GM18499 (cell line): ENCODE results near the gene ZBTB47.

Experiments
- ATAC-seq: cut with Tn5 transposase; IDR thresholded peaks from one replicate; pipeline ENCODE4 v1.9.1; 2021; ENCODE audit warnings: moderate number of reproducible peaks; ENCODE audit not compliant: insufficient read depth, unreplicated experiment

ZBTB47 gene

GRCh38 chr3:42696356-42697288, 43.1 kb downstream of the ZBTB47 start:
- ATAC-seq = no peak

- ATAC-seq = no peak
These were observed 44.0 kb downstream of the ZBTB47 start for GRCh38 chr3:42697289-42698051.

DNA sequence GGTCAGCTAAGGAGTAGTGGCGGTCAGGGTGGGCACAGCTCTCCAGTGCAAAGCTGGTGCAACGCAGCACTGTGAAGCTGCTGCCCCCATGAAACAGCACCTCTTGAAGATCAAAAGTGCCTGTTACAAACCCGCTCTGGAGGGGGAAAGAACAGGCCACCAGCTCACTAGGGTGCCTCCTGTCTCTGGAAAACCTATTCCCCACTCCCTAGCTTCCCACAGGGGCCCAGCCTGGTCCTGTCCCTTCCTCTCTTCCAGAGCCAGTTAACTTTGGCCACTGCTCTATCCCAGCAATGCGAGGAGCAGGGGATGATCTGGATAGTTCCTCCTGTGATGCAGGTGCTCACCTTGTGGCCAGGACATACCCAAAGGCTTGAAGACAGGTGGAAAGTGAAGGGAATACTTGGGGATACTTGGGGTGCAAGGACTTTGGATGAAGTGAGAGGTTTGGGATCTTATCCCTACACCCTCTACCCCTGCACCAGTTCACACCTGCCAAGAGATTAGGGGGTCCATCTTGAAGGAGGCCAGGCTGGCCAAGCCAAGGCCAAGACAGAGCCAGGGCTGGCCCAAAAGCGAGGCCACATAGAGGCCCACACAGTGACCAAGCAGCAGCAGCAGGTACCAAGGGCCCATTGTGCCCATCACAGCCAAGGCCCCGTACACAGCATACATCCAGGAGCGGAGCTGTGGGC, 44.9 kb downstream of the ZBTB47 start:
- no peak for ATAC-seq

GRCh38 chr3:42698911-42699230, 45.4 kb downstream of the ZBTB47 start:
- ATAC-seq = no peak

GRCh38 chr3:42699511-42699971, 46.0 kb downstream of the ZBTB47 start:
- ATAC-seq = no peak

- ATAC-seq = no peak
These were observed 47.1 kb downstream of the ZBTB47 start for GRCh38 chr3:42700366-42701288.

- ATAC-seq = no peak
These were observed 48.0 kb downstream of the ZBTB47 start for GRCh38 chr3:42701371-42702065.

DNA sequence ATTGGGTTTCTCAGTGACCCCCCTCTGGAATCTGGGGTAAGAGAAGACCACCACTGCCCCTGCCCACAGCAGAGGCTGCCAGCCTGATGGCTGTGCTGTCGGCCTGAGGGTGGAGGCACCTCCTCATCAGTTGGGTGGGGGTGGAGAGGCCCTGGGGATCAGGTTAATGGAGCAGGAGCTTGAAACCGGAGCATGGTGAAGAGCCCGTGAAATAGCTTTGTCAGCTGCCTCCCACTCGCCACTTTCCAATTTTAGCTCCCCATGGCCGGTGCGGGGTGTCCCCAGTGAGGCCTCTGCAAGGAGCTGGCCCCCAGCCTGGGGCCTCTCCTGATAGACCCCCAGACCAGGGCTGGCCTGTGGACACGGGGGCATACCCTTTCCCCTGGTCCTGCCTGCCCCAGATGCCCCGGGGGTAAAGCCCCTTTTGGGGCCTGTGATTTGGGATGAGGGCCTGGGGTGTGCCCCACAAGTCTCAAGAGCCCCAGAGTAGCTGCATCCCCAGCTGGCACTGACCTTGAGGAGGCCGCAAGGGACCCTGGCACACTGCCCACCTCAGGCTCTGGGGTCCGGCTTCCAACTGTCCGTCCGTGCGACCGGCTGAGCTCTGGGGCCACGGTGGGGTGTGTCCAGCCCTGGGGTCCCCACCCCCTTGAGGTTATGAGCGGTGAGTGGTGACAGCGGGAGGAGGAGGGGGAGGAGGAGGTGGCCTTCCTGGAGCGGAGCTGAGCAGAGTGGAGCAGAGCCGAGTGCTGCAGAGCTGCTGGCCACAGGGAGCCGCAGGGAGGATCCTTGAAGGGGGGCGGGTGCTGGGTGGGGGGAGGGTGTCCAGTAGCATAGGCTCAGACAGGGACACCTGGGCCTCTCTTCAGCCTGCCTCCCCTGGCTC, 48.8 kb downstream of the ZBTB47 start, which contains the start of gene HHATL:
Gene HHATL, minus strand, starts transcription at position 733 of the 886 bp plus-strand sequence. CDS start 1,972 bp downstream, outside the sequence.
- ATAC-seq = no peak

DNA sequence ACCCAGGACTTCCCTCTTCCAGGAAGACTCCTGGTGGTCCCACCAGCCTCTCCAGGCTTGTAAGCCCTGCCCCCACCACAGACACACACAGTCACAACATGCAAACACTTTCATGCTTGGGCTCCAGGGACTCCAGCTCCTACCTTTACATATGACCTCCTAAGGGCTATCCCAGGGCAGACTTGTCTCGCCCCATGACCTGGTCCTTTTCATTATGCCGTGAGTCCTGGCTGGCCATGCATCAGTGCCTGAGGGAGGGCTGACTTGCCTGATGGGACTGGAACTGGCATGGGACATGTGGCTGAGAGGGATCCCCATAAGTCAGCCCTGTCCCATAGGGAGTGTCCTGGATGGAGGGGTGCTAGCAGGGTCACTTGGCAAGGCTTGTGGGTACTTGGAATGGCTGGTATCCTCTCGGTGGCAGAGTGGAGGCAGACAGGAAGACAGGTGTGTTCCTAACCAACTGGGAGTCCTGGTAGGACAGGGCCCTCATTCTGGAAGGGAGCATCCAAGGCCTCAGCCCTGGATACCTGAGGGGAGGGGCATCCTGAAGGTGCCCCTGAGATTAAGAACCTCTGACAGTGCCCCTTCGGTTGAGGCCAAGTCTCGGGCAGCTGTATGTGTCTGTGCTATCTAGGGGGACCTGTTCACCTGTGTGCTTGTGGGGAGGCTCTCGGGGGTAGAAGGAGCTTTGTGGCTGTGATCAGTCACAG, 49.6 kb downstream of the ZBTB47 start:
- ATAC-seq = no peak

DNA sequence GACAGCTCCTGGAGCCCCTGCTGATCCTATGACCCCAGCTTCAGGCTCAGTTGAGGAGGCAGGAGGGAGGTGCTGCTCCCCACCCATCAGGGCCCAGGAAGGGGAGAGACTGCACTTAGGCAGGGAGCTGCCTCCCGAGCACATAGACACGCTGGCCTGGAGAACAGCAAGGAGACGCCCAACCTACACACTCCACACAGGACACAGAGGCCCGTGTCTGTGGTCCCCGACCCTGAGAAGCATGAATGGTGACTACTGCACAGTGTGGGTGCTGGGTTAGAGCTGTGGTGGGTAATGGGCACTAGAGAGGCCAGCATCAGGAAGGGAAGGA, 50.2 kb downstream of the ZBTB47 start:
- no peak for ATAC-seq

- ATAC-seq = no peak
These were observed 50.8 kb downstream of the ZBTB47 start for GRCh38 chr3:42704136-42704841.

GRCh38 chr3:42705058-42705767, 51.7 kb downstream of the ZBTB47 start:
- ATAC-seq = no peak

DNA sequence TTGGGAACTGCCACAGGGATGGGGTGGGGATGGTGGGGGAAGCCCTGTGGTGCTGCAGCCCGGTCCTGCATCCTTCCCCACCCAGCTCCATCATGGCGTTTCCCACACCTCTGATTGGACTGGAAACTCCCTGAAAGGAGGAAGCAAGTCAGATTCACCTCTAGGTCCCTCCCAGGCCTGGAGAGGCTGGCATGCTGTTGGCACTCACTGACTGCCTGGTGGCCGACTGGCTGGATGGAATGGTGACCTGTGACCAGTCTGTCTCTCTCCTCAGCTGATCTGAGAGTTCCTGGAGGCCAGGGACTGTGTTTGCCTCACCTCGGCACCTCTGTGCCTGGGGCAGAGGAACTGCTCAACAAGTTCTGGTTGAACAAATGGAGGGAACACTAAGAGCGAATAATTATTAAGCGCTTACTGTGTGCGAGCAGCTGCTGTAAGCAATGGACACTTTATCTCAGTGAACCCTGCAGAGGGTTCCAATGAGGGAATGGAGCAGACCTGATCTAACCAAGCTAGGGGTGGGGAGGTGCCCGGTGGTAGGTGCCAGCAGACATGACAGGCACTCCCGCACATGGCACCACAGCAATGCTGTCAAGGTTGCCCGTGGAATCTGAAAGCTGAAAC, 52.6 kb downstream of the ZBTB47 start:
- no peak for ATAC-seq

DNA sequence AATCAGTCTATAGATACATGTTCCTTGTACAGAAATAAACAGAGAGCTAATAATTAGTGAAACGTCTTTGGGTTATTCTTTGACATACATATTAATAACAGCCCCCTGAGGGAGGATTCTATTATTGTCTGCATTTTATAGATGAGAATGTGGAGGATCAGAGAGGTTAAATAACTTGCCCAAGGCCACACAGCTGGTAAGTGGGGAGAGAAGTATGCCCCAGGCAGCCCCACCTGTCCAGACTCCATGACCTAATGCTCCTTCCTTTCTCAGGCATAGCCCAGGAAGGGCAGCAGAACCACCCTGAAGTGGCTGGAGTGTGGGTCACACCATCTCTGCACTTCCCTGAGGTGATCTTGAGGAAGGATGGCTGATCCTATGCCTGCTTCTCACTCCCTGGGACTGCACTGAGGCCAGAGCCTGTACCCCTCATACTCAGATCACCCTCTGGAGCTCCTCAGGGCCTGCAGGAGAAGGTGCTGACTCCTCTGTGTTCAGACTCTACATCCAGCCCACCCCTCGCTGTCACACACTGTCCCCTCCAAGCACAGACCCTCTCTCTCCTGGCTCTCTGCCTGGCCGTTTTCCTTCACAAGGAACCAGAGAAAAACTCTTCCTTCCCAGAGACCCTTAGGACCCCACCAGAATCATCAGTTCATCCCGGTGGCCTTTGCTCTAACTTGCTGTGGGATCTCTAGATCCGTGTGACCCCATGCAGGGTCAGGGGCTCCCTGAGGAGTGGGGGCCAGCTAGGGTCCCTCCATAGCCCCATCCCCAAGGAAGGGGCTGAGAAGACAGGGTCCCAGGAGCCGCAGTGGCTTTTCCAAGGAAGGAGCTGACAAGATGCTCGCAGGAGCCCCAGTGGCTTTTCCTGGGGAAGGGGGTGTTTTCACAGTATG, 53.5 kb downstream of the ZBTB47 start:
- ATAC-seq = no peak
